H9 (cell line): ENCODE measurements around the gene GJA8. TPM values are rescaled to one million over a fixed set of nuclear protein-coding genes. Genes with fewer than 3 reads are reported as not detected.
A peak's percentile ranks its signal among the peaks of the same experiment; 100 is the strongest.

Experiments
- DNase-seq: peaks from one replicate; pipeline ENCODE4 v3.0.0-alpha.2; 2017
- H2AFZ ChIP-seq: one replicate; pipeline ENCODE4 v1.6.1; 2013; ENCODE audit warnings: mild to moderate bottlenecking, low read length, control low read depth, moderate library complexity
- H2AK5ac ChIP-seq: 2 replicates; pipeline ENCODE4 v1.6.1; 2013; ENCODE audit warnings: low read length, control low read depth, mixed read lengths; ENCODE audit not compliant: insufficient read length
- H2BK120ac ChIP-seq: one replicate; pipeline ENCODE4 v1.6.1; 2013; ENCODE audit warnings: low read depth, mild to moderate bottlenecking, low read length, control low read depth, inconsistent platforms; ENCODE audit not compliant: poor library complexity, severe bottlenecking
- H2BK12ac ChIP-seq: 2 replicates; pipeline ENCODE4 v1.6.1; 2013; ENCODE audit warnings: low read length, control low read depth, mixed read lengths, low read depth; ENCODE audit not compliant: insufficient read length
- H2BK15ac ChIP-seq: 2 replicates; pipeline ENCODE4 v1.6.1; 2013; ENCODE audit warnings: low read depth, low read length, control low read depth
- H2BK20ac ChIP-seq: one replicate; pipeline ENCODE4 v1.6.1; 2013; ENCODE audit warnings: low read depth, mild to moderate bottlenecking, low read length, control low read depth, inconsistent platforms; ENCODE audit not compliant: poor library complexity, severe bottlenecking
- H2BK5ac ChIP-seq: 2 replicates; pipeline ENCODE4 v1.6.1; 2013; ENCODE audit warnings: low read length, control low read depth, mixed read lengths; ENCODE audit not compliant: insufficient read length
- H3K14ac ChIP-seq: 2 replicates; pipeline ENCODE4 v1.6.1; 2013; ENCODE audit warnings: low read length, control low read depth; ENCODE audit not compliant: insufficient read depth
- H3K18ac ChIP-seq: 2 replicates; pipeline ENCODE4 v1.6.1; 2013; ENCODE audit warnings: low read depth, mild to moderate bottlenecking, mixed read lengths, low read length, control low read depth; ENCODE audit not compliant: insufficient read length
- H3K23ac ChIP-seq: 2 replicates; pipeline ENCODE4 v1.6.1; 2013; ENCODE audit warnings: low read length, control low read depth, mixed read lengths, low read depth; ENCODE audit not compliant: insufficient read length
- H3K23me2 ChIP-seq: 2 replicates; pipeline ENCODE4 v1.6.1; 2013; ENCODE audit warnings: low read depth, mild to moderate bottlenecking, mixed read lengths, low read length, control low read depth; ENCODE audit not compliant: insufficient read length, poor library complexity, severe bottlenecking
- H3K27ac ChIP-seq: 2 replicates; pipeline ENCODE4 v1.5.1; 2013; ENCODE audit warnings: low read length, control low read depth, mixed read lengths, low read depth; ENCODE audit not compliant: insufficient read length
- H3K27me3 ChIP-seq: 2 replicates; pipeline ENCODE4 v1.6.1; 2013; ENCODE audit warnings: low read length, control low read depth, inconsistent platforms; ENCODE audit not compliant: insufficient read depth
- H3K4ac ChIP-seq: 2 replicates; pipeline ENCODE4 v1.6.1; 2013; ENCODE audit warnings: low read depth, mild to moderate bottlenecking, control low read depth, inconsistent platforms, low read length, moderate library complexity
- H3K4me1 ChIP-seq: 2 replicates; pipeline ENCODE4 v1.6.1; 2013; ENCODE audit warnings: low read length, control low read depth, inconsistent platforms; ENCODE audit not compliant: insufficient read depth
- H3K4me2 ChIP-seq: 2 replicates; pipeline ENCODE4 v1.6.1; 2013; ENCODE audit warnings: low read length, control low read depth, mixed read lengths; ENCODE audit not compliant: insufficient read length, insufficient read depth
- H3K56ac ChIP-seq: 2 replicates; pipeline ENCODE4 v1.6.1; 2013; ENCODE audit warnings: low read depth, mild to moderate bottlenecking, mixed read lengths, low read length, control low read depth; ENCODE audit not compliant: insufficient read length
- H3K79me1 ChIP-seq: 2 replicates; pipeline ENCODE4 v1.6.1; 2013; ENCODE audit warnings: low read depth, mild to moderate bottlenecking, moderate library complexity, low read length, control low read depth, inconsistent platforms; ENCODE audit not compliant: insufficient read depth, poor library complexity, severe bottlenecking
- H3K79me2 ChIP-seq: 2 replicates; pipeline ENCODE4 v1.6.1; 2013; ENCODE audit warnings: low read length, control low read depth, inconsistent platforms; ENCODE audit not compliant: insufficient read depth
- H3K9ac ChIP-seq: 2 replicates; pipeline ENCODE4 v1.6.1; 2013; ENCODE audit warnings: low read length, control low read depth, mixed read lengths; ENCODE audit not compliant: insufficient read length; ENCODE audit errors: extremely low read depth
- H3K9me3 ChIP-seq: one replicate; pipeline ENCODE4 v1.6.1; 2013; ENCODE audit warnings: low read depth, low read length, inconsistent platforms; ENCODE audit not compliant: control insufficient read depth
- H3T11ph ChIP-seq: one replicate; pipeline ENCODE4 v1.6.1; 2013; ENCODE audit warnings: mild to moderate bottlenecking, low read length, control low read depth, inconsistent platforms
- H4K20me1 ChIP-seq: one replicate; pipeline ENCODE4 v1.6.1; 2013; ENCODE audit not compliant: control insufficient read depth, insufficient read length, insufficient read depth
- H4K5ac ChIP-seq: 2 replicates; pipeline ENCODE4 v1.6.1; 2013; ENCODE audit warnings: low read depth, mild to moderate bottlenecking, mixed read lengths, low read length, control low read depth; ENCODE audit not compliant: insufficient read length
- H4K8ac ChIP-seq: replicated peaks from 2 replicates; pipeline ENCODE4 v1.6.1; 2013; ENCODE audit warnings: low read length, control low read depth, mixed read lengths, low read depth; ENCODE audit not compliant: insufficient read length
- H4K91ac ChIP-seq: 2 replicates; pipeline ENCODE4 v1.6.1; 2013; ENCODE audit warnings: low read depth, mild to moderate bottlenecking, moderate library complexity, mixed read lengths, low read length, control low read depth; ENCODE audit not compliant: insufficient read length
- H3K27ac Mint-ChIP-seq, 3 experiments: 2 replicates in 2 of 3; 3 replicates in 1 of 3; pipeline ENCODE4 v1.8.0; 2020 to 2021; ENCODE audit warnings: mixed read lengths in 3 of 3, mild to moderate bottlenecking in 1 of 3, moderate library complexity in 1 of 3
- H3K27me3 Mint-ChIP-seq: 2 replicates; pipeline ENCODE4 v1.8.0; 2021; ENCODE audit warnings: low read depth, mild to moderate bottlenecking, moderate library complexity, mixed read lengths
- H3K36me3 Mint-ChIP-seq, 3 experiments: 2 replicates in 2 of 3; 3 replicates in 1 of 3; pipeline ENCODE4 v1.8.0; 2020 to 2021; ENCODE audit warnings: low read depth in 3 of 3, mixed read lengths in 3 of 3; ENCODE audit not compliant: insufficient read depth in 1 of 3
- H3K4me1 Mint-ChIP-seq, 2 experiments: 2 replicates each; pipeline ENCODE4 v1.8.0; 2020; ENCODE audit warnings: mixed read lengths in 2 of 2
- H3K4me3 Mint-ChIP-seq, 2 experiments: 2 replicates in 1 of 2; 3 replicates in 1 of 2; pipeline ENCODE4 v1.8.0; 2020 to 2021; ENCODE audit warnings: mild to moderate bottlenecking in 2 of 2, mixed read lengths in 2 of 2, moderate library complexity in 1 of 2
- H3K9me3 Mint-ChIP-seq, 2 experiments: 2 replicates in 1 of 2; 3 replicates in 1 of 2; pipeline ENCODE4 v1.8.0; 2020; ENCODE audit warnings: mild to moderate bottlenecking in 2 of 2, mixed read lengths in 2 of 2, moderate library complexity in 1 of 2
- WGBS: extraction: QIAGEN DNeasy Blood & Tissue Kit; methylation state at CpG from one replicate; pipeline ENCODE4 v1.1.7; 2013; ENCODE audit warnings: missing lambda C conversion rate, low lambda C conversion rate, mixed read lengths; ENCODE audit not compliant: insufficient read length; ENCODE audit errors: extremely low coverage; 5-methylcytosine and 5-hydroxymethylcytosine counted together
- total RNA-seq: library from RNA; stranded (reverse); gene quantifications from 2 replicates; pipeline ENCODE4 v1.2.1, GENCODE V29; 2021
- TF ChIP-seq, protein P1 (sequence below): fragments of 200-600 bp; sonication (generic); conservative IDR thresholded peaks from 3 replicates; pipeline ENCODE4 v1.8.0; 2021; ENCODE audit warnings: antibody characterized with exemption, mild to moderate bottlenecking

GJA8 gene
- total RNA-seq, 1 experiment from 2014 or later: not detected

DNA sequence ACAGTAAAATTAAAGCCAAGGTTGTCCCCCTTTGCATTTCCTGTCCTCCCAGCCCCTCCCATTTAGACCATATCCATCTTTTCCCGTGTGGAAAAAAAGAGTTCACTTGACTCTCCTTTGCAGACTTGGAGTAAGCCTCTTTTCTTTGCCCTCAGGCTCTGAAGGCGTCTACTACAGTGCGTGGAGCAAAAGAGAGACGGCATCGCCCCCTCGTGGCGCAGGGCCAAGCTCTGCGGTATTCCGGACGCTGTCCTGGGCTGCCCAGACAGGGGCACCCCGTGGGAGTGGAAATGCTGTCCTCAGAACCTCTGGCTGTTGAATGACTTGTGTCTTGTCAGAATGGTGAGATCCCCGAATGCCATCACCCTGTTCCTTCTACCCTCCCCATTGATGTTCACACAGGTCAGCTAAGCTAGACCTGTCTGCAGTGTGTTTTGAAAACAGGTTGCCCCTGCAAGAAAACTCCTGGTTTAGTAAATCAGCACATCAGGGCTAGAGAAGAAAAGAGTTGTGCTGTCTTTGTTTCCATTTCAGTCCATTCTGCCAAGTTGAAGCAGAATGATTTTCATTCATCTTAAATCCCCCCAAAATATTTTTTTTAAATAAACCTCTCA, 12.3 kb upstream of the GJA8 start:
- Histone ChIP-seq H3K9ac (no peak overlapping the region), H3K4me1 (no peaks in the 10 kb centered on the region)
- WGBS: no CpG with 5 or more reads among the region's 12 CpGs

More for the DNA sequence above, 12.3 kb upstream of the GJA8 start:
- Histone ChIP-seq H3K79me2 (no peaks in the 10 kb centered on the region), H4K91ac (no peak overlapping the region), H2AK5ac (no peak overlapping the region), H3K27ac (no peak overlapping the region), H3K56ac (no peak overlapping the region), H2BK120ac (no peak overlapping the region), H2BK20ac (no peak overlapping the region), H4K8ac (no peak overlapping the region), H2BK15ac (no peak overlapping the region), H3K14ac (no peak overlapping the region), H4K20me1 (no peaks in the 10 kb centered on the region), H3T11ph (no peak overlapping the region), H3K4ac (no peak overlapping the region), H2BK5ac (no peak overlapping the region), H2BK12ac (no peak overlapping the region), H4K5ac (no peak overlapping the region), H3K23ac (no peak overlapping the region), H2AFZ (no peak overlapping the region), H3K18ac (no peak overlapping the region), H3K4me2 (no peak overlapping the region), H3K27me3 (no peaks in the 10 kb centered on the region), H3K23me2 (no peaks in the 10 kb centered on the region), H3K79me1 (no peaks in the 10 kb centered on the region), H3K9me3 (no peaks in the 10 kb centered on the region)
- Mint-ChIP-seq H3K27me3 (no peaks in the 10 kb centered on the region), H3K27ac (peak overlapping the region in 1 of 3 experiments; percentile 5; a peak in 1 of 7 replicates), H3K4me3 (no peak overlapping the region), H3K9me3 (no peaks in the 10 kb centered on the region), H3K4me1 (peaks cover 16 to 18% of the 10 kb centered on the region in 2 experiments), H3K36me3 (no peaks in the 10 kb centered on the region)
- TF ChIP-seq, protein P1, sequence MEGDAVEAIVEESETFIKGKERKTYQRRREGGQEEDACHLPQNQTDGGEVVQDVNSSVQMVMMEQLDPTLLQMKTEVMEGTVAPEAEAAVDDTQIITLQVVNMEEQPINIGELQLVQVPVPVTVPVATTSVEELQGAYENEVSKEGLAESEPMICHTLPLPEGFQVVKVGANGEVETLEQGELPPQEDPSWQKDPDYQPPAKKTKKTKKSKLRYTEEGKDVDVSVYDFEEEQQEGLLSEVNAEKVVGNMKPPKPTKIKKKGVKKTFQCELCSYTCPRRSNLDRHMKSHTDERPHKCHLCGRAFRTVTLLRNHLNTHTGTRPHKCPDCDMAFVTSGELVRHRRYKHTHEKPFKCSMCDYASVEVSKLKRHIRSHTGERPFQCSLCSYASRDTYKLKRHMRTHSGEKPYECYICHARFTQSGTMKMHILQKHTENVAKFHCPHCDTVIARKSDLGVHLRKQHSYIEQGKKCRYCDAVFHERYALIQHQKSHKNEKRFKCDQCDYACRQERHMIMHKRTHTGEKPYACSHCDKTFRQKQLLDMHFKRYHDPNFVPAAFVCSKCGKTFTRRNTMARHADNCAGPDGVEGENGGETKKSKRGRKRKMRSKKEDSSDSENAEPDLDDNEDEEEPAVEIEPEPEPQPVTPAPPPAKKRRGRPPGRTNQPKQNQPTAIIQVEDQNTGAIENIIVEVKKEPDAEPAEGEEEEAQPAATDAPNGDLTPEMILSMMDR: peak; percentile 97
- DNase-seq: peak; percentile 86
